Activated CD8-positive, alpha-beta memory T cell treated with anti-CD3 and anti-CD28 coated beads for 1 hour (primary cell): ENCODE measurements around the gene IL11RA.
A peak's percentile ranks its signal among the peaks of the same experiment; 100 is the strongest.

ENCODE experiments used
- DNase-seq, 2 donors: peaks; one replicate each; pipeline ENCODE4 v3.0.0-alpha.2; 2020; ENCODE audit warnings: low read depth in 1 of 2; ENCODE audit errors: extremely low read depth in 1 of 2

Gene IL11RA

DNA sequence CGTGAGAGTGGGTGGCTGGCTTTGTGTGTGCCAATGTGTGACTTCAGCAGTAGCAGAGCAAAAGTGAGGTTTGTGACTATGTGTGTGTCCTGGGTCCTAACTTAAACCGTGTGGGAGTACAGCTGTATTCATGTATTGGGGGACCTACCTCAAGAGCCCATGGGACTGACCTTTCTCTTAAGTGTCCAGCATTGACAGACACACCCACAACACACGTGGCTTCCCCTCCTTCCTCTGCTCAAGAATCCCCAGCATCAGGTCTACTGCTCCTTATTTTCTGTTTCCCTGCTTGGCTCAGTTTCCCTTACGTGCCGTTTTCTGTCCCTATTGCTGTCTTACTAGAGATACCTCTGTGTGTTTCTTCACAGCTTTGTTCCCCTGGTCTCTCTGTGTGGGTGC, 616 bp downstream of the IL11RA start:
- no peak for DNase-seq

DNA sequence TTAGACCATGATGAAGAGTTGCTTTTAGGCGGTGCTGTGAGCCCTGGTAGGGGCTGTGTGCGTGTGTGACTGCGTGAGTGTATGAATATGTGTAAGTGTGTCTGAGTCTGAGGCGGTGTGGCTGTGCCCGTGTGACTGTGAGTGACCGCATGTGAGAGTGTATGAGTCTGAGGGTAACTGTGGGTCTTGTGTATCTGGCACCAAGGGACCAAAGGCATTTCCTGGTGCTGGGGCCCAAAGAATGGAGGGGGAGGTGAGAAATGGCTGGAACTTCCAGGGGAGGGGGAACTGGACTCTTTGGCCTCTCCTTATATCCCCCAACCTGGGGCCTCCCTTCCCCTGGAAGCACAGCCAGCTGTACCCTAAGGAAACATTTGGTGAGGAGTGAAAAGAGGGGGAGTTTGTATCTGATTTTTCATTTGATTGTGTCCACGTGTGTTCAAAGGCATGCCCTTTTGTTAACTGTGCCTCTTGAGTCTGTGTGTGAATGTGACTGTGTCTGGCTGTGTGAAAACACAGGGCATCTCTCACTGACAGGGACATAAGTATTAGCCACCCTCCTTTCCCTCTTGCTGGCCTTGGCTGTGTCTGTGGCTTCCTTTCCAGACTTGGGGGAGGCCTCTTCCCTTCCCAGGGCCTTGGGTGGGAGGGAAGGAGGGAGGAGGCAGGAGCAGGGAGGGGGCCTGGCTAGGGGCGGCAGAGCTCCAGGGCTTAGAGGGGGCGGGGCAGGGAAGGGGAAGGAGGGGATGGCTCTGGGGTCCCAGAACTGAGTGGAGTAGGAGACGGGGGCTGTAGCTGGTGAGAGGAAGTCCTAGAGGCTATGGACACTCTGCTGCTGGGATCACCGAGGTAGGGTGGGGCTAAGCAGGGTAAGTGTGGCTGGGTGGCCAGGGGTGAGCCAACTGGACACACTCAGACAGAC, 1.4 kb downstream of the IL11RA start:
- no peak for DNase-seq

DNA sequence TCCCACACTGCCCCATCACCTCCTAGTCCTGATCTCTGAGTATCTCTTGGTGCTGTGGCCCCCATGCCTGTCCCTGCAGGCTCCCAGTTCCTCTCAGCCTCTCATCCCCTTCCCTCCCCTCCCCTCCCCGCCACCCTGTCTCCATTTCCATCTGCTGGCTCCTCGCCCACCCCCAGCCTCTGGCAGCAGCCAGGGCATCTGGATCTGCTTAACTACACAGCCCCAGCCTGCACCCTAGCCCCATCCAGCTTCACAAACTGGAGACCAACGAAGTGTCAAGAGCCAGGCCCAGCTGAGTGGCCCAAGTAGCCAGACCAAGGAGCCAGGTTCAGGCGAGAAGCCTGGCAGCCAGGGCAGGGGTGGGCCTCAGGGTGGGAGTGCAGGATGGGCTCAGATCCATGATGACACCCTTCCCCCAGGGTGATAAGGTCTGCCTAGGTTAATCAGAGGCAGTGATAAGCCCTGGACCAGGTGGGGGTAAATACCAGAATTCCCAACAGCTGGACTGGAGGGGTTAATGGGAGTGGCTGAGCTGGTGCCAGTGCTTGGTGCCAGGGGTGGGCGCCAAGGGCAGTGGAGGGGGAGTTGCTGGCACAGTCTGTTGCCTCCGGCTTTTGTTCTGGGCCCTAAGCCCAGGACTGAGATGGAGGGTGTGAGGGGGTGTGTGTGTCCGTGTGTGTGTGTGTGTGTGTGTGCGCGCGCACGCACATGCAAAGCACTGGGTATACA, 2.5 kb downstream of the IL11RA start:
- DNase-seq, result no peak

DNA sequence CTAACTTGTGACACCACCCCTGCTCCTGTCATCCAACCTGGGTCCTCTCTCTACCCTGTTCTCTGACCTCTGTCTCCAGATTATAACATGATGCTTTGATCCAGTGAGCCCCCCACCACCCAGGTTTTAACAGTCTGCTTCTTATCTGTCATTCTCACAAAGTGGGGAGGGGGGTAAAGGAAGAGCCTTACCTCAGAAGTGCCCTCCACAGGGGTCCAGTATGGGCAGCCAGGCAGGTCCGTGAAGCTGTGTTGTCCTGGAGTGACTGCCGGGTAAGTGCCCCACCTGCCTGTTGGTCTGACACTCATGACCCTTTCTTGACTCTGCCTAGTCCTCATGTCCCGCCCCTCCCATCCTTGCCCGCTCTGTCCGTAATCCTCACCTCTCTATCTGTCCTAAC, 3.4 kb downstream of the IL11RA start:
- no peak for DNase-seq

DNA sequence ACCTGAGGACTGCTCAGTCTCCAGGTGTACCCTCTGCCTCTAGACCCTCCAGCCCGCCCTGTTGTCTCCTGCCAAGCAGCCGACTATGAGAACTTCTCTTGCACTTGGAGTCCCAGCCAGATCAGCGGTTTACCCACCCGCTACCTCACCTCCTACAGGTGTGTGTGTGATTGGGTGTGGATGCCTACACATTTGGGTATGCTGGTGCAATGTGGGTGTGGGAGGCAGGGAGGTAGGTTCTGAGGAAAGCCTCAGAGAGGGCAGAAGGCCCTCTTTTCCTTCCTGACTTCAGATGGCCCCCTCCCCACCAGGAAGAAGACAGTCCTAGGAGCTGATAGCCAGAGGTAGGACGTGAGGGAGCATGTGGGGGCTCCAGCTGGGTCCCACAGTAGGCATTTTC, 5.0 kb downstream of the IL11RA start:
- DNase-seq, result no peak

DNA sequence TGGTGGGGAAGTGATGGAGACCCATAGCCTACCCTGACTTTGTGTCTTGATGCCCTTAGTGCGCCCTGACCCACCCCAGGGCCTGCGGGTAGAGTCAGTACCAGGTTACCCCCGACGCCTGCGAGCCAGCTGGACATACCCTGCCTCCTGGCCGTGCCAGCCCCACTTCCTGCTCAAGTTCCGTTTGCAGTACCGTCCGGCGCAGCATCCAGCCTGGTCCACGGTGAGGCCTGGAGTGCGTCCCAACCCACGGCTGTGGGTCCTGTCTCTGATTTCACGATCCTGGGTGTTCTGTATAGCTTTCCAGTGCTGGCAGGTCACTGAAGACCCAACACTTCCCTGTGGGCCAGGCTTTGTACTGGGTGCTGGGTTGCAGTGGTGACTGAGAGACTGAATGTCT, 6.5 kb downstream of the IL11RA start:
- DNase-seq, result no peak

DNA sequence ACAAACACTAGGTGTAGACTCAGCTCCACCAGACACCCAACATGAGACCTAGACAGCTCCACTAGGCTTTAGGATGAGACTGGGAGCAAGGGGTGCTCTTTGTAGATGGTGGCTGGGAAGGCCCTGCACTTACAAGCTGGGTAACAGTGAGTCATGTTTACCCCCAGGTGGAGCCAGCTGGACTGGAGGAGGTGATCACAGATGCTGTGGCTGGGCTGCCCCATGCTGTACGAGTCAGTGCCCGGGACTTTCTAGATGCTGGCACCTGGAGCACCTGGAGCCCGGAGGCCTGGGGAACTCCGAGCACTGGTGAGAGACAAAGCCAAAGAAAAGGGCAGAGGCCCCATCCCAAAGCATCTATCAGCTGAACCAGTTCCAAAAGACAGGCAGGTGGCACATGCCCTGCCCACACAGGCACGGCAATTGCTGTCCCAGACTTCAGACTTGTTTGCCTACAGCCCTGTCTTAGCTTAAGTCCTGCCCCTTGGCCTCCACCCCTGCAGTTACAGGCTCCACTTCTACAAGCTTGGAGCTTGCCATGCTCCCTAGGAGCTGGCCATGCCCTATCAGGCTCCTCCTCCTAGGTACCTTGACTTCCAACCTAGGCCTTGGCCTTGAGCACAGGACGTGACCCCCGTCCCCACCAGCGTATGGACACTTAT, 7.7 kb downstream of the IL11RA start:
- no peak for DNase-seq

DNA sequence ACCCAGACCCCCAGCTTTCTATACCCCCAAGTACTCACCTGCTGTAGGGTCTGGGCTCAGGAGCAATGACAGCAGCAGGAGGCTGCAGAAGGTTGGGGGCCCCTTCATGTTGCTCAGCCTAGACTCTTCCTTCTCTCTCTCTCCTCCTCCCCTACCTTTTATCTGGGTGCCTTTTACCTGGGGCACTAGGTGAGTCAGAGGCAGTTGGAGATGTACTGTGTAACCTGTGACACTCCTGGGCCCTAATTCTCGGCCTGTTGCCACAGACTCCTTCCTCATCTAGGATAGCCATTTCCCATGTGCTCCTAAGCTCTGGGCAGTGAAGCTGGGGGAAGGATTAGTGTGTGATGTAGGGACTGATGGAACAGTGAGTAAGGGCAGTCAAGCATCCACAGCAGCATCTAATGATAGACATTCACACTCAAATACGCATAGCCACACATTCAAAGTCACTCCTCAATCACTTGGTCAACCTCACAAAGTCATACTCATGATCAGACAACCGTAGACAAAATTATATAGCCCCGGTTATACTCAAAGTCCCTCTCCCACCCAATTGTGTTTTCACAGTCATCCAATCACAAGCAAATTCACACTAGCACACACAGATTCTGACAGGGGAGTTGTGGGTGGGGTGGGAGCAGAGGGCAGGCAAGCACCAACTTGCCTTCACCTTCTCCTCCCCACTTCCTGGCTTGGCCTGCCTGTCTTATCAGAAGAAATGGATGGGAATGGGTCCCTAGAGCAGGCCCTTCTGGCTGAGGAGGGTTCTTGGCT, 10.7 kb downstream of the IL11RA start, which contains the start of gene CCL27:
CCL27 (minus strand) TSS at position 132 of the 777 bp plus-strand sequence; CDS start at position 108, 24 bp downstream.
- no peak for DNase-seq

DNA sequence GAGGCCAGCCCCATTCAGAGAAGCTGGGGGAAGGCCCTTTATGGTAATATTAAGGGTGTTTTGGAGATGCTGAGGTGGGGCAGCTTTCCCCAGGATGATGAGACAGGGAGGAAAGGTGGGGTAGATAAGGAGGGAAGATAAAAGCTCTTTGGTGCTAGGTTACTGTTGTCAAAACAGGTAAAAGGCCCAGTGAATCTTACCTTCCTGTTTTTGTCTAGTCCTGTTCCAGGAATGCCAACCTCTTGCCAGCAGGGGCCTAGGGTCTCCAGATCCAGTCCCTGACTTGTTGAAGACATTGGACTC, 11.3 kb downstream of the IL11RA start:
- DNase-seq, result no peak

DNA sequence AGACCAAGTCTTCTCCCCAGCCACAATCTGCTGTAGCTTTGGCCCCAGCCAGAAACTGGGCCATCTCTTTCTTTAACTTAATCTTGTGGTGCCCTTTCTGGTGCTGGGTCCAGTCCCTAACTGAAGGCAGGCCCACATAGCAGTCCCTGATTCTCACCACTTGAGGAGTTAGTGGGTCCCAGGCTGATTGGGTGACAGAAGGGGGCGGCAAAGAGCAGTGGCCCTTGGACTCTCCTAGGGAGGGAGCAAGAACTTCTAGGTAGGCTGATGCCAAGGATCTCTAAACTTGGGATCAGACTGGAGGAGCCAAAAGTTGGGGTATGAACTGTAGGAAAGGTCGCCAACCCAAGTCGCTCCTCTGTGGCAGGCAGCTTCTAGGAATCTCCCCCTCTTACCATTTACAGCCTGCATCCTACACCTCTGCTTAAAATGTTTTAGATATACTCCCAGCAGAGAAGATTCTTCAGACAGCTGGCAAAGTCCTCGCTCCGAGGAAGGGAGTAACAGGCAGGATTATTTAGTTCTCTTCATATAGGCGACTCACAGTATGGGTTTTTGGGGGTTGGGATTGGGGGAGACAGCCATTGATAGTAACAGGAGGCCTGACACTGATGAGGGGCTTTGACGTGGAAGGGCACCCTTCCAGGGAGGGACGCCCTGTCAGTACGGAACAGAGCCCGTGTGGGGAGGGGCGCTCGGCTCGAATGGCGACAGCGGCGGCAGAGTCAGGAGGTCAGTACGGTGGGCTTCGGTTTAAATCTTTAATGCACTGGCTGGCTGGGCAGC, 12.5 kb downstream of the IL11RA start:
- peak in 1 of 2 donors; percentile 54 for DNase-seq

DNA sequence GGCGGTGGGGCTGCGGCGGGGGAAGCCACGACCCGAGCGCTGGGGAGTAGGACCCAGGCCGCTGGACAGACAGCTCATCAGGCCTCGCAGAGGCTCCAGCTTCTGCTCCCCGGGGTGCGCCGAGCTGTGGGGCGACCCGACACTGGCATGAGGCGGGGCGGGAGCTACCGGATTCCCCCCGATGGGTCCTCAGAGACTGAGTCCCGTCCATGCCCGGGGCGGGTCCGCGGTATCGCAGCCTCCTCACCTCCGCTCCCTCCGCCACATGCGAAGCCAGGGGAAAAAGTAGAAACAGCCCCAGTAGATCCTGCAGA, 13.0 kb downstream of the IL11RA start:
- DNase-seq, result no peak

DNA sequence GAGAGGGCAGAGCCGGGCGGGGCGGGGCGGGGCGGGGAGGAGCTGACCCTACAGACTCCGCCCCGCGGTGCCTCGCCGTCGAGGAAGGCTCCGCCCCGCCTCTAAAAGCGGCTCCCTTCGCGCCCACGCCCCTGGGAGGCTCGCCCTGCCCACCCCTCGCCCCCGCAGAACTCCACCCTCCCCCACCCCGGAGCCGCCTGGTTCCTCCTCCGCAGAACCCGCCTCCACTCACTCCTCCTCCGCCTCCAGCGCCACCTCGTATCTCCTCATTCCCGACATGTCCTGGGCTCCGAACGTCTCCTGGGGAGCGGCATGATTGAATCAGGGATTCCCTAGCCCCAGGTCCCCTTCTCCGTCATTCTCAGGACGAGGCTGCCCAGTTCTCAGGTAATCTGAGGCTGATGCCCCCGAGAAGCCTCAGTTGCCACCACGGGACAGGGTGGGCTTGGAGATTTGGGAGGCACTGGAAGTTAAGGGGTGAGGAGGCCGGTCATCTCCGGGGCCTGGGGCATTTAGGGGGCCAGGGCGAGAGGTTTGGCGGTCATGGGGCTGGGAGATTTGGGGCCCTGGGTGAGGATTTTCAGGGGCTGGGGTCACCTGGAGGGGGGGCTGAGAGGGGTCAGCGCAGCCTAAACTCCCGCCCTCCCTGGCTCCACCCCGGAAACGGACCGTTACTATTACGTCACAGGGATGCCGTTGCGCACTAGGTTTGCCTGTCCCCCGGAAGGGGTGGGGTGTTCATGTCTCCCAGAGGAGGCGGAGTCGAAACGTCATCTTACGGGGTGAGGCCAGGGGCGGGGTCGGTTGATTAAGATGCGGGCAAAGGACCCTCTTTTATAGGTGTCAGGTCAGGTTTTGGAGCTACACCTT, 13.6 kb downstream of the IL11RA start:
- DNase-seq, result peak; percentile 74 to 81

DNA sequence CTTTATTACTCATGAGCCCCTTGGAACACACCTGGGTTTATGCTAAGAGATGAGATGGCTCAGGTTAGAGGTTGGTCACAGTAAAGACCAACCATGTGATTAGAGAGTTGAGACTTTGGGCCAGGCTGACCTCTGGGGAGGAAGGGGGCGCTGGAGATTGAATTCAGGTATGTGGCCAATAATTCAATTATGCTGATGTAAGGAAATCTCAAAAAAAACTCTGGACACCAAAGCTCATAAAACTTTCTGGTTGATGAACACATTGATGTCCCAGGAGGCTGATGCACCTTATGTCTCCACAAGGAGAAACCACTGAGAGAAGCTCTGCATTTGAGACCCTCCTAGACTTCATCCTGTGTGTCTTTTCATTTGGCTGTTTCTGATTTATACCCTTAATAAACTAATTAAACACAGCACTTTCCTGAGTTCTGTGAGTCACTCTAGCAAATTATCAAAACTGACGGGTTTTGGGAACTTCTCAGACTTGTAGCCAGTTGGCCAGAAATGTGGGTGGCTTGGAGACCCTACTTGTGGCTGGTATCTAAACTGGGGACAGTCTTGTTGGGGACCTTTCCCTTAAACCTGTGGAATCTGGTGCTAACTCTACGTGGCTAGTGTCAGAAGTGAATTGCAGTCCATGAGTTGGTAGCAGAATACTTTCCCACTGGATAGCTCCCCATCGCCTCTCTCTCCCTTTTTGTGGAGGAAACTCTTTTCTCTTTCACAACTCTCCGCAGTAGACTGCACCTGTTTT, 18.0 kb downstream of the IL11RA start:
- DNase-seq, result no peak

DNA sequence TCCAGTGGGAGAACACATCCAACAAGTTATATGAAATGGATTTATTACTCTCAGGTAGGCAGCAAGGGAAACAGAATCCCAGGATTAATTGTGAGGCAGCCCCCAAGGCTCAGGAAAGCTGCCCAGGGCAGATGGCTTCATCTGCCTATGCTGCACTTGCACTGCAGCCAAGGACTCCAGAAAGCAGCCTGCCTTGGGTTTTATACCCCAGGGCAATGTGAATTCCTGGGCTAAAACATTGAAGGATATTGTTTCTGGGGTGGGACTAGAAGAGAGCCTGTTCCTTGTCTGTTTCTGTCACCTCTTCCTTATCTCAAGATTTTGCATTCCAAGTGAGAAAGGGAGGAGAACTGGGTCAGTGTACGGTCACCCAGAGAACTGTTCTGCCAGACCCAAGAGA, 19.3 kb downstream of the IL11RA start:
- DNase-seq, result no peak

DNA sequence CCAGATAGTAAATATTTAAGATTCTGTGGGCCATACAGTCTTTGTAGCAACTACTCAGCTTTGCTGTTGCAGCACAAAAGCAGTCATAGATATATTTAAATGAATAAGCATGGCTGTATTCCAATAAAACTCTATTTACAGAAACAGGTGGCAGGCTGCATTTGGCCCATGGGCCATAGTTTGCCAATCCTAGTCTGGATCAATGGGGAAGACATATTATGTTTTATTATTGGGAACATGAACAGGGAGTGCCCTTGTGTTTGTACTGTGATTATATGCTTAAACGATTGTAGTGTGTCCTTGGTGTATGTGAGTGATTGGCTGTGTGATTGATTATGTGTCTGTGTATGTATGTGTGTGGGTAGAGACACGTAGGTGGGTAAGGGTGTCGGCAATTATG, 22.5 kb downstream of the IL11RA start:
- no peak for DNase-seq

DNA sequence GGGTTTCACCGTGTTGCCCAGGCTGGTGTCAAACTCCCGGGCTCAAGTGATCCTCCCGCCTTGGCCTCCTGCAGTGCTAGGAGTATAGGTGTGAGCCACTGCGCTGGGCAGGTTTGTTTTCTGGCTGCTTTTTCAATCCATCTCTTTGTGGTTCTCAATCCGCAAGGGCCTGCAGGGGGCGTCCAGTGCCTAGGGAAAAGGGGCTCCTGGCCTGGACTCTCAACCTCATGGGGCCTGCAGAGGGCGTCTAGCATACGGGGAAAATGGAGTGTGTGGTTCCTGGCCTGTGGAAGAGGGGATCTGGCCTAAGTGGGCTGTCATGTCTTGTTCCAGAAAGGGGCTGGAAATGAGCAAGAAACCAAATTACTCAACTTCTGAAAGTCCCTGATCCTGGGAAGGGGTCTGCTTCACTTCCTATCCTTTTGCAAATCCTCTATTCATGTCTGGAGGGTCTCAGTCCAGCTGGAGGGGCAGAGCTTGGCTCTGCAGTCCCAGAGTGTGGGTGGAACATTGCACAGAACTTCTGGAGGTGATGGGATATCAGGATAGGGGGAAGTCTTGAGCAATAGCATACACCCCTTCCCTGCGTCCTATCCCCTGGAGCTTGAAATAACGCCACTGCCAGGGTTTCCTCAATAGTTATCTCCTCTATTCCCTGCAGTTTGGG, 23.2 kb downstream of the IL11RA start:
- peak in 1 of 2 donors; percentile 40 for DNase-seq

DNA sequence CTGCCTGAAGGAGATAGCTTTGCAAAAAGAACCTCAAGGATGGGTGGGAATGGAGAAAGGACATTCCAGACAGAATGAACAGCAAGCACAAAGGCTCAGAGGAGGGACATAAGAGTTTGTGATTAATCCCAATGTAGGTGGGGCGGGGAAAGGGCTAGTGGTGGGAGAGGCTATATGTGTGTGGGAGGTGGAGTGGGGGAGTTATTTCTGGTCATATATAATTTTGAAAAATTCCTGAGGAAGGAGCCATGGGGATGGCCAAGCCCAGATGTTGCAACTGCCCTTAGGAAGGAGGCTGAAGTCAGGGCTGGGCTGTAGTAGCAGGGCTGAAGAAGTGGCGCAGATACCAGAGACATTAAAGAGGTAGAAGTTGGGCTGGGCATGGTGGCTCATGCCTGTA, 23.9 kb downstream of the IL11RA start:
- DNase-seq, result no peak

DNA sequence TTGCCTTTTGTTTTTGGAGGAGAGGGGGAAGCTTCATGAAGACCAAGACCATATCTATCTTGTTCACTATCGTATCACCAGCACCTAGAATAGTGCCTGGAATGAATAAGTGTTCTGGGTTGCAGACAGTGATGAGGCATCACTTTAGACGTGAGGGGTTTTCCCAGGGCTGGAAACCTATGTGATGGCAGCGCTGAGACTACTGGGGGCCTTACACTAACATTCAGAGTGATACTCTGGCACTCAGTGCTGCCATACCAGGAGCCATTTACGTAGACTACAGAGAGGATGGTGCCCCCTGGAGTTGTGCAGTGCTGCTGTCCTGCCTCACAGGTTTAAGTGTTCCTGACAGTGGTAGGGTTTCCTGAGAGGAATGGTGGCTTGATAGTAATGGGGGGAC, 32.2 kb downstream of the IL11RA start:
- no peak for DNase-seq
